NOMO-1 treated with dmso at 0.1 percent for 144 hours (cell line): ENCODE data around the gene KMT2C.

Source experiments
- DNase-seq: peaks from one replicate; lab custom pipeline; 2025; ENCODE audit not compliant: unreplicated experiment; lab: John Stamatoyannopoulos, UW

Gene KMT2C

DNA sequence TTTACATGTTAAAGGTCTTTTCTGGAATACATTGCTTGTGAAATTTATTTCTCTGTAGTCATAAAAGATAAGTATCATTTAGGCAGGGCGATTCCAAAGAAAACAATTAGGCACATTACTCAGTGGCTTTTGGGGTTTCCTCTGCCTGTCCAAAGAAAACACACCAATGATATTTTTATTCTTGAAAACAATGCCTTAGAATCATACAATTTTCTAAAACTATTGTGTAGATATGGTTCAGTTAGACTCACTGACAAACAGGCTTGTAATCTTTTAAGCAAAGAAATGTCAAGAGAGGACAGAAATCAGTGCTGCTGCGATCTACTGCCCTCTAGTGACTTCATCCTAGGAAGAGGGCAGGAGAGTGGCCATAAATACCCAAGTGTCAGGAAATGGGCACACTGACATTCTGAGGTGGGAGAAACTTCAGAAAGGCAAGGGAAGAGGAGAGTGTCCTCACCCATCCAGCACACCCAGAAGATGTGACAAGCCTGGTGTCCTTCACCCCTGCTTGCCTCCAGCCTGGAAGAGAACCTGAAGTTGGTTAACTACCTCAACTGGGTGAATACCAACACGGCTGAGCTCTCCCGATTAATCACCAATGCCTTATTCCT is 289.8 kb downstream of the KMT2C start:
- DNase-seq = no peak

DNA sequence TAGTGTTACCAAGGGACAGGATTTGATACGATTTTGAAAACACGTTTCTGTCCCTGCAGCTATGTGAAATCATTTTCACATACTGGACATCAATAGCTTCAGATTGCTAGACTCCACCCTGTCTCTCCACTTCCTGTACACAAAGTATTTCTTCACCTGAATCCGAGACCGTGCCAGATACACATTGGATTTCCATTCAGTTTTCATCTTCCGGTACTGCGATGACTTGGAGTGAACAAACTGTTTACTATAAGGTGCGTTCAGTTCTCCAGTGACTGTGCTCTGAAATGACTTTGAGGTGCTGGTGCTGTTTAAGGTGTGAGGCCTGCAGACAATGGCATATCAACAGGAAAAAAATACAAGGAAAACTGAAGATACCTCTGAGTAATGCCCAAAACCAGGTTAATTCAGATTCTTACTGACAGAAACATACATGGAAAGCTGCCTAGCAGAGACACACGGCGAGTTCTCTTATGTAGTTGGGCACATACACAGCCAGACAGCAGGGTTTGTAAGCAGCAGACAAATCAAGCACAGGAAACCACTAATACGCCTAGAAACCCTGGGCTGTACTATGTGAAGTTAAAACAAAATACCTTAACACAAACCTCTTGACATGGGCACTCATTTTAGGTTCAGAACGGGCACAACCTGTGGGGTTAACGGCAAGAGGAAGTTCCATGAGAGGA is 291.1 kb downstream of the KMT2C start:
- DNase-seq = no peak

DNA sequence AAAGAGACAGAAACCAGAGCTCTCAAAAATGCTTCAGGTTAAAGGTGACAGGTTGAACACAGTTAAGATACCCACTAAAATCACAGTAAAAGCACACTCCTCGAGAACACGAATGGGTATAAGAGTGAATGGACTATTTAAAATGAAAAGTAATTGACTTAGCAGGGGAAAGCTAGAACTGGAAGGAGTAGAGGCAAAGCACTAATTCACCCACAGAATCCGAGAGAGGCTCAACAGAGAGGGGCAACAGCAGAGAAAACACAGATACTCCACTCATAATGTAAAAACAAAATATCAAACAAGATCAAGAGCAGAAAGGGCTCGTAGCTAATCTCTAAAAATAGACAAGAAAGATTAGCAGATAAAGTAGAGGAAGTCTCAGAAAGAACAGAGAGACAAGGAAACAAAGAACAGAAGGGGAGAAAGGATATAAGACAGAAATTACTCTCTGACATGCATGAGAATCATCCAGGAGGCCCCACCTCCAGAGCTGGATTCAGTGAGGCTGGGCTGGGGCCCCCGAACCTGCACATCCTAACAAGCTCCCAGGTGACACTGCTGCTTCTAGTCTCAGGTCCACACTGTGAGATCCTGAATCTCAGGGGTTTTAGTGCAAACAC is 292.7 kb downstream of the KMT2C start:
- no peak for DNase-seq

DNA sequence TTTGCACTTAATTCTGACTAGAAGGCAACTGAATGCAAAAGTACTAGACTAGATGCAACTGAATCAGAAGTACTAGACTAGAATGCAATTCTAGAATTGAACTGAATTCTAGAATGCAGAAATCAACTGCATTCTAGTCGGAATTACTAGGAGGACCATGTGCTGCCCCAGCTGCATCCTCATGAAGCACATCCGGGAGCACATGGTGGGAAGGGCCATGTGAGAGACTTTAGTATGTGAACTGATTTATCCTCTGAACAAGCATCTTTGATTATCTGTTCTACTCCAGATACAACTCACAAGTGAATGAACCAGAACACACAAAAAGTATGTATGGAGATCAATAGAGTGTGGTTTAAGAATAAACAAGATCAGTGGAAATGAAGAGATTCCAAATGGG is 295.2 kb downstream of the KMT2C start:
- no peak for DNase-seq

DNA sequence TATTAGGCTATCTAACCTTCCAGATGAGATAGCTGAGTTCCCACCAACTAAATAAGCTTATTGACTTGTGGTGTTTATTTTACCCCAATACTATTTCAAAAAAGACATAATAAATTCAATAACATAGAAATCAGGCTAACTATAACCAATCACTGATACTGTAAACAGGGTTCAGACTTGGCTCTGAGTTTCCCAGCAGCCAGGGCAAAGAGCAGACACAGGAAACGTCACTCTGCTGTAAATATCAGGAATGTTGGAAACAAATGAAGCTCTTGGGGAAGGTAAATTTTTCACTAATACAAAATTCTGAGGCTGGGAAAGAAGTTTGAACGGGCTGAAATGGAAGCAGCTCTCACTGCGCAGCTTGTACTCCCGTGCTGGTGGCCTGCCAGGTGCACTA is 295.7 kb downstream of the KMT2C start:
- no peak for DNase-seq

DNA sequence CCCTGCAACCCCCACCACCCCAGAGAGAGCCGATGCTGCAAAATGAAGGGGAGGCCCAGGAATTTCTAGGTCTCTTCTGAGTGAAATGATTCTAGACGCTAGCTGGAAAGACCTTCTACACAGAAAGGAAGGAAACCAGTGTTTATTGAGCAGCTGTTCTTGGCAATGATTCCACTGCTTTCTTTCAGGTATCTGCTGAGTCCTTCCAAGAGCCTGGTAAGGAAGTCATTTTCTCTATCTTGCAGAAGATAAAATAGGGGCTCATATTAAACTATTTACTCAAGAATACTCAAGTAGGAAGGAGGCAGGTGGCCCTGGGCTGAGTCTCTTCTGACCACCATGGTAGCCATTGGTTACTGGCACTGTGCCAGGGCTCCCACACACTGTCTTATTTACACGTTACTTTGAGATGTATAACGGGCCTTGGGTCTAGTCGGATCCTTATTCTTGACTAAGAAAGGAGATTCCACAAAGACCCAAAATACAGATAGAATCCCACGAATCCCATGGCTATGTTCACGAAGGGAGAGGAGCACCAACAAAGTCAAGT is 298.3 kb downstream of the KMT2C start:
- DNase-seq = no peak

DNA sequence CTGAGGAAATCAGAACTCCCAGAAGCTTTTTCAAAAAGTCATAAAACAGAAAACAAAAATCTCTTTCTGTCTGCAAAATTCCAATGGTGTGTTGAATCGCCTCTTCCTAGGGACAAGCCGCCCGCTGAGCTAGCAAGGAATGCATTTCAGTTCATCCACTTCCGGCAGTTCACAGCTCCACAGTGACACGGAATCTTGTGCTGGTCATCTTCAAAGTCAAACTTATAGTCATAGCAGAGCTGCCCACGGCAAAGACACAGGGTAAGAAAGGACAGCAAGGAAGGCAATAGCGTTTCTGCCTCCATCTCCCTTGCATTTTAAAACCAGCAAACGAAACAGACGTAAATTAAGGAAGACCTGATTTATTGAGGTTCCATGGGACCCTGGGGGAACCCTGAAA is 299.1 kb downstream of the KMT2C start:
- no peak for DNase-seq

DNA sequence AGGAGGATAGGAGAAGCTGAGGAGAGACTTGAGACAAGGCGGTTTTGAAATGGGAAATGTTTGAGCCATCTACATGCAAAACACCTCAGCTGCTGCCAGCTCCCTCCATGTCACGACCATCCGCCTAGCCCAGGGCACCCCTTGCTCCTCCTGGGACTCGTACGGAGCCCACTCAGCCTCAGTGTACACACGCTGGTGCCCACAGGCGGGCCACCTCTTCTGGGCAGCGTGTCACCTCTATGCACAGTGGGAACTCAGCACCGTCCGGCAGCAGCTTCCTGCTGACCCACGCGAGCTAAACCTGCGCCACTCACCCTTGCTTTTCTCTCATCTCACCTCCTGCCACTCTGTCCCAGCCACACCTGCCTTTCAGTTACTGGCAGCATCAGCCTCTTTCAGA is 302.0 kb downstream of the KMT2C start:
- no peak for DNase-seq

DNA sequence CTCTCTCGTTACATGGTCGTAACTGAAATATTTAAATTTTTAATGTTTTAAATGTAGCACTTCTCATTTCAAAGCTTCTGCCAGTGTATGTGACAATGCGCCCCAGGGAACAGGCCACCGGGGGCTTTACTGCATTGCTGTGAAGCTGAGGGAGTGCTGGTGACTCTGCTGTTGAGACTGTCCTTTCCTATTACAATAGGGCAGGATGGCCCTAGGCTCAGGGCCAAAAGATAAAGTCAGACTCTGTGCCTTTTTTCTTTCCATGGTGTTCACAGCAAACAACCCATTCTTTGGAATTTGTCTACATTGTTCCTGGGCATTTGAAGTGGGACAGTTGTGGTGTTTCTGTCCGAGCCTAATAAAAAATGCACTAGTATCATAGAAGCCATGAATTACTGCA is 303.0 kb downstream of the KMT2C start:
- DNase-seq = no peak

DNA sequence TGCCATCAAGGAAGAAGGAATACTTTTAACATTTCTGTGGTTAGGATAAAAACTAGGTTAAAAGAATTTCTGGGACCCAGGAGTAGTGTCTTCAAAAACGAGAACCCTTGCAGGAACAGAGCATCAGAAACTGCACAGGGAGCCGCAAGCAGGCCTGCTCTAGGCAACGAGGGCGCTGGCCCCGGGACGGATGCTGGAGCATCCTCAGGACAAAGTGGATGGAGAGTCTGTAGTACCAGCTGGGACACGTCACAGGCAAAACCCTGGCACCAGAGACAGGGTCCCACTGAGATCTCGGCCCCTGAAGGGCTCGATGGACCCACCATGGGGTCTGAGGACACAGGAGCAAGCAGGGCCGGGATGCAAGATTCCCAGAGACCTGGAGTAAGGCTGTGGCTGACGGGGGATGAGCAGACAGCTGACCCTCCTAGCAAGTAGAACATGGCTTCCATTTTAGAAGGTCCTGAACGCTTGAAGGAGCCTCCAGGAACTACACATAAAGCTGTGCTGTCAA is 303.8 kb downstream of the KMT2C start:
- no peak for DNase-seq

DNA sequence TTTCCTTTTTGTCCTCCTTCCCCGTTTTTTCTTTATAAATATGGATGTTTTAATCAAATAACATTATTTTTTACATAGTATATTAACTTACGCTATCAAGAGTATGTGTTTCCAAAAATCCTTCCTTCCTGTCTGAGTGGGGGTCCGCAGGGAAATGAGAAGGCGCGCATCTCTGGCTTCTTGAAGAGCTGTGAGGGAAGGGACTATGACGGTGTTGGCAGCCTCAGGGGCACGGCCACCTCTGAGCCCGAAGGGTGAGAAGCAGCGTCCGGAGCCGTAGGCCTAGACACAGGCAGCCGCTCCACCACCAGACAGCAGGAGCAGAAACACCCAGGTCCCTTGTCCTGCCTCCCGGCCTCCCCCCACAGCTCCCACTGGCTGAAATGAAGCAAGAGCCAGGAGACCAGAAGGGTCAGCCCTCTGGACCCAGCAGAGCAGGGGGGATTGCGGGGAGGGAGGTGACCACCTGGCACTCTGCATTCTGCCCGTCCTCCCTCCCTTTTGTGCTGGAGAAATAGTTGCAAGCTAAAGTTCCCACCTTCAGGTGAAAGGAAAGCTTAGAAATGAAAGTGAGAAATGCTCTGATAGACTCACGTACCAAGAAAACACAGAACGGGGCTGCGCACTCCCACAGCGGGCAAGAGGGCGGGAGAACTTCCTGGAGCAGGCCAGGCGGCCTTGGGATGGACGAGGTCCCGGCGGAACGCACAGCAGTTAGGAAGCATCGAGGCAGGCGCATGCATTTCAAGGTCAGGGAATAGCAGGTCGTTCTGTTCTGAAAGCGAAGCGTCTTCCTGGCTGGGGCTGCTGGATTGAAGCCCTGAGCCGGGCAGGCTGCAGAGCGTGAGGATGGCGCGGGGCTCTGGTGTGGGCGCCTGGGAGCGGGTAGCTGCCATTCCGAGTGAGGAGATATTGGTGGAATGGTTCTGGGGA is 304.9 kb downstream of the KMT2C start:
- no peak for DNase-seq

DNA sequence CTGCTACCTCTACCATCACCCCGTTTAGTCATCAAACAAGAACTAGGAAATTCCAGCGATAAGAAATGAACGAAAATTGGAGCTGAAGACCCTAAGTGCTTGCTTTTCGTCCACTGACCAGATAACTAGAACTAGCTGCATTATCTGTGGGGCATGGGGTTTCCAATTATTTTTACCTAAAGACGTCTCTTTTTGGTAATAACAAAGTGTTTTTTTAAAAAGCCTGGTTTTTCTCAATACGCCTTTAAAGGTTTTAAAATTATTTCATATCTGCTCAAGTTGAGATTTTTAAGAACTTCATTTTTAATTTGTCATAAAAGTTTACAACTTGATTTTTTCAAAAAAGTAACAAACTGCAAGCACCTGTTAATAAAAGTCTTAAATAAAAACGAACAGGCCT is 306.1 kb downstream of the KMT2C start:
- DNase-seq = no peak

DNA sequence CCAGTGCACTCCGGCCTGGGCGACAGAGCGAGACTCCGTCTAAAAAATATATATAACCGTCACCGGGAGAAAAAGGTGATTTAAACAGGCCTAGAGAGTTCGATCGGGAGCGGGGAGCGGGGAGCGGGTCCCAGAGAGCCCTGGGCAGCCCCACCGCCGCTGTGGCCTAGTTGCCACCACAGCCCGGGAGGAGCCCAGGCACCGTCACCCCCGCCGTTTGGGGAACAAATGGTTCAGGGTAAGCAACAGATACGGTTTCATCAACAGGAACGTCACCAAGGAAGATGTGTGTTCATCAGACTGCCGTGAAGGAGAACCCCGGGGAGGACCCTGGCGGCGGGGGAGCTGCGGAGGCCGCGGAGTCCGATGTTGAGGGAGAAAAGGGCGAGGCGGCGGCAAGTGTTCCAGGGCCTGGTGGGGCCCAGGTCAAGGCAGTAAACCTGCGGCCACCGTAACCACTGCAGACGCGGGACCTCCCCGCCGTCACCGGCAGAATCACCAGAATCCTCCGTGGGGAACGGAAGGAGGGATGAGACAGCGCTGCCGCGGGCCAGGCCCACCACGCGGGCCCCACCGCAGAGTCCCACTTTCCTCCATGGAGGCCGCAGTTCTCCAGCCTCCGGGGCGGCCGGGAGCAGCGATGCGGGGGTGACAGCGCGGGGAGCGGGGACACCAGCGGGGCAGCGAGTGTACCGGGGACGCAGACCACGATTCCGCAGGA is 306.9 kb downstream of the KMT2C start:
- no peak for DNase-seq

DNA sequence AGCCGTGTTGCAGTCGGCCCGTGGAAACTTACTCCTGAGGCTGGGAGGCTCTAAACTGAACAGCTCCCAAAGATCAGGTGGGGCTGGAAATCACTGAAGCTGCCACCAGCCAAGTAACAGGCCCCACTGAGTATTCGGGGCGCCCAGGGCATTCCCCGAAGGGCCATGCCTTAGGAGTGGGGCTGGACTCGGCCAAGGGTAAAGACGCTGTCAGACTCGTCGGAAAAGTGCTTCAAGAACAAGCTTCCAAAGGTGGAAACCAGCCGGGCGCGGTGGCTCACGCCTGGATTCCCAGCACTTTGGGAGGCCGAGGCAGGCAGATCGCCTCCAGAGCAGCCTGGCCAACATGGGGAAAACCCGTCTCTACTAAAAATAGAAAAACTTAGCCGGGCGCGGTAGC is 307.6 kb downstream of the KMT2C start:
- DNase-seq = no peak

DNA sequence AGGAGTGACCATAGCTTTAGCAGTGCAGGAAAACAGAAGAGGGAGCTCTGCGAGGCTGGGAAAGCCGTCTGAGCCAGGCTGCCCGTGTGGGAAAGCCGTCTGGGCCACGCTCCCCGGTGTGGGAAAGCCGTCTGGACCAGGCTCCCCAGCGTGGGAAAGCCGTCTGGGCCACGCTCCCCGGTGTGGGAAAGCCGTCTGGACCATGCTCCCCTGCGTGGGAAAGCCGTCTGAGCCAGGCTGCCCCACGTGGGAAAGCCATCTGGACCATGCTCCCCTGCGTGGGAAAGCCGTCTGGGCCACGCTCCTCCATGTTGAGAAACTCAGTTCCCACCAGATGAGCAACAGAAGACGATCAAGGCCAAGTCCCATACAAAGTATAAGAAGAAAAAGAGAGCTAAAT is 308.6 kb downstream of the KMT2C start:
- DNase-seq = no peak

DNA sequence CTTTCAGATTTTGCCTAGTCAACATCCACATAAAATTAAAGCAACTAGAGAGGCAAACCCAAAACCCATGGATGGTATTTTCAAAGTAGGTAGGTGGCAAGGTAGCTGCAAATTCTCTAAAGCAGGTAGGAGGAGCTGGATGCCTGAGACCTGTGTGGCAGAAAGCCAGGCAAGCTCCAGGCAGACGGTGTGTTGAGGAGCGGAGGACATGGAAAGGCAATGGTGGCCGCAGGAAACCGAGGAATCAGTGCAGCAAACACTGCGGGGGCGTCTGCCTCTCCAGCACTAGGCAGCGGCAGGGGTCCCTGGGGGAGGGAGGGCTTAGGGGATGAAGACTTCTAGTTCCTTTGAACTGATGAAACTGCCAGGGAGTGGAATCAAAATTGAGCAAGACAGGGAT is 309.1 kb downstream of the KMT2C start:
- no peak for DNase-seq

DNA sequence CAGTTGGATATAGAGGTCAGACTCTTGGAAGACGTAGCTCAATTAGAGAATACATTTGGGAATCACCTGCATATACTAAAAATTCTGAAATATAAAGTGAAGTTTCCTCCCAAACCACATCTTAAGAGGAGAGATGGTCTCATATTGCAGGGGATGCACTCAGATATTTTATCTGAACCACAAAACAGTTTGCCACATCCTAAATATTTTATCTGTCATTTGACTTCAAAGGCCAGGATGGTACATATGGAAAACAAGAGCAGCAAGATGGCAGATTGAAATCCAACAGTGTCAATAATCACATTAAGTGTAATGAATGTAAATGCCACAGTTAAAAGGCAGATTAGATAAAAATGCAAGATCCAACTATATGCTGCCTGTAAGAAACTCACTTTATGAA is 313.3 kb downstream of the KMT2C start:
- no peak for DNase-seq

DNA sequence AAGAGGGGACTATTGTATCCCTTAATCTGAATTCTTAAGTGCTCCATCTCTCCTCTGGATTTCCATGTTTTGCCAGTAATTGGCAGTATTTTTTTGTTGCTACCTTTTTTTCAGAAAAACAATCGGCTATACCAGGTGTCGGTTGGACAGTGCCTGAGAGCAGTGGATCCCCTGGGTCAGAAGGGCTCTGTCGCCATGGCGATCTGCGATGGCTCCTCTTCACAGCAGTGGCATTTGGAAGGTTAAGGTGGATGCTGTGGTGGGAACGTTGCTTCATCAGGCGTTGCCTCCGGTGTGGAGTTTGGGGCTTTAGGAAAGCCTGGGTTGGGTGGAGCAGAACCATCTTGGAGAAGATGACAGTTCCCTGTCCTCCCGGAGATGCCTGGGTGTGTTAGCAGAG is 314.4 kb downstream of the KMT2C start:
- DNase-seq = no peak

DNA sequence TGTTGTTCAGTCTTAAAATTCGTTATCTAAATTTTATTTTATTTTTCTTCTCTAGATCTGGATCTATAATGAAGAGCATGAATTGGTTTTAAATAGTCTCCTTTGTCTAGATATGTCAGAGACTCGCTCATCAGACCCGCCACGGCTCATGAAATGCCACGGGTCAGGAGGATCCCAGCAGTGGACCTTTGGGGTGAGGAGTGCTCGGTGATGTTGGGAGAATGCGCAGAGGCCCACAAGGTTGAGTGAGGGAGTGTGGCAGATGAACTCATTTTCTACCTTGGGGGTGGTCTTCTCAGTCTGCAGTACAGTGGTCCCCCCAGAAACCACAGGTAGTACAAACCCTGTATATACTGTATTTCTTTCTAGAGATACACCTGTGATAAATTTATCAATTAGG is 315.0 kb downstream of the KMT2C start:
- no peak for DNase-seq

DNA sequence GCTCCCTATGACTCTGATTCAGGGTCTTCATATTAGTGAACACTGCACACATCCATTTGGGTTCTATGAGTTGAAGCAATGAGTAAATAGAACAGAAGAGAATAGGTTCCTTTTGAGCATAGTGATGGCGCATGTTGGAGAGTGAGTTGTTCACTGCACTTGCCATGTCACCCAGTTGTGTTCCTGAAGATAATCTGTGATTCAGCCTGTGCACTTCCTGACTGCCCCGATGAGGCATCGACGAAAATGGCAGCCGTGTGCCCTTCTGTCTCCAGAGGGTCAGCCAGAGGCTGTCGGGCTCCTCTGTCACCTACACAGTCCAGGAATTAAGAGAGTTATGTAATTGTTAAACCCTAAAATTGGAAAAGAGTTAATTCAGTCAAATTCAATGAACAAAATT is 315.6 kb downstream of the KMT2C start:
- DNase-seq = no peak

DNA sequence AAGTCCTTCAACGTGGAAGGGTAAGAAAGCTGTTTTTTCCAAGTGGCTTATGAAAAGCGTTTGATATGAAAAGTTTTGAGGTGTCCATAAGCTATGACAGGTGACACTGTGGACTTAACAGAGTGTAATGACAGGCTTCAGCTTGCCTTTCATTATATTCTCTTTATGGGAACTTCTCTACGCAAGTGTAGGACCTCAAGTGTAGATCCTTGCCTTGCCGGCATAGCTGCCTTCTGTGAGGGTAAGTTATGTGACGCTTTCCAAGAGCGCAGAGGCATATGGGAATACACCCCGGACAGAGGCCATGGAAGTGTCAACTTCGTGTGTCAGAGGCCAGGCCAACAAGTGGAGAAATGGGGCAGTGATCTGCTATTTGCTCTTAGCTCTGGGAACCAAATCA is 318.4 kb downstream of the KMT2C start:
- no peak for DNase-seq
